ENCODE data around the gene PRKCA.
A peak's percentile ranks its signal among the peaks of the same experiment; 100 is the strongest.

Gene PRKCA

DNA sequence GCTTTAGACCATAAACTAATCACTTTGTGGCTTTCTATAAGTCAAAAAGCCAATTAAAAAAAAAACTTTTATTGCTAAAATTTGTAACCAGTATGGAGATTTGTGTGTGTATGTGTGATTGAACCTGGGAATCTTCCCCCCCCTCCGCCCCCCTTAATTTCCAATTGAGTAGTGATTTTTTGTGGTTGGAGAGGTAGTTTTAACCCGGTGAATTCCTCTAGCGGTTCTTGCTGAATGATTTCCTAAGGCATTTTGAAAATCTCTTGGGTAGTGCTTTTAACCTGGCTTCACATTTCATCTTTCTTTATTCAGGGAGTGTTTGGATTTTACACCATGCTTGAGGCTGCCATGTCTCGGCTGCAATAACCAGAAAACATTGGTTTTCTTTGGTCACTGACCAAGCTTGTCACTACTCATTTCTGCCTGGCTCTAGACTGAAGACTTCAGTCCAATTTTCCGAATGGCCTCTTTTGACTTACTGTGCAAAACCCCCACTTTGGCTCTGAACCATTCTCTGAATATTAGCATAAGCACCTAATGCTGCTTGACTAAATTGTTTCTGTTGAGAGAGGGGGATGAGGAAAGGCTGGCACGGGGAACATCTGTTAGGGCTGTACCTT, 35.6 kb downstream of the PRKCA start:
- TF ChIP-seq PPARA (CRISPR knock-in tag; IDR thresholded peaks at IDR 0.05; ENCODE audit: borderline replicate concordance) (no peak), BACH2 (CRISPR knock-in tag; IDR thresholded peaks at IDR 0.05; ENCODE audit: borderline replicate concordance) (no peak), ZFP3 (CRISPR knock-in tag; IDR thresholded peaks at IDR 0.05) (no peak), ARNTL (CRISPR knock-in tag; IDR thresholded peaks at IDR 0.05; ENCODE audit: borderline replicate concordance, low read depth) (no peak), ESRRG (CRISPR knock-in tag; IDR thresholded peaks at IDR 0.05) (no peak), SNAI2 (CRISPR knock-in tag; IDR thresholded peaks at IDR 0.05) (no peak), OSR1 (CRISPR knock-in tag; IDR thresholded peaks at IDR 0.05) (no peak), ZNF8 (CRISPR knock-in tag; IDR thresholded peaks at IDR 0.05) (no peak), ISL1 (CRISPR knock-in tag; IDR thresholded peaks at IDR 0.05) (no peak), ZC3H10 (CRISPR knock-in tag; IDR thresholded peaks at IDR 0.05) (no peak), GLIS3 (CRISPR knock-in tag; IDR thresholded peaks at IDR 0.05) (no peak), TCF4 (CRISPR knock-in tag; IDR thresholded peaks at IDR 0.05; ENCODE audit: borderline replicate concordance) (no peak), ZNF565 (CRISPR knock-in tag; conservative IDR thresholded peaks at IDR 0.05; ENCODE audit: low read depth) (no peak)
- TF ChIP-seq, protein P1, sequence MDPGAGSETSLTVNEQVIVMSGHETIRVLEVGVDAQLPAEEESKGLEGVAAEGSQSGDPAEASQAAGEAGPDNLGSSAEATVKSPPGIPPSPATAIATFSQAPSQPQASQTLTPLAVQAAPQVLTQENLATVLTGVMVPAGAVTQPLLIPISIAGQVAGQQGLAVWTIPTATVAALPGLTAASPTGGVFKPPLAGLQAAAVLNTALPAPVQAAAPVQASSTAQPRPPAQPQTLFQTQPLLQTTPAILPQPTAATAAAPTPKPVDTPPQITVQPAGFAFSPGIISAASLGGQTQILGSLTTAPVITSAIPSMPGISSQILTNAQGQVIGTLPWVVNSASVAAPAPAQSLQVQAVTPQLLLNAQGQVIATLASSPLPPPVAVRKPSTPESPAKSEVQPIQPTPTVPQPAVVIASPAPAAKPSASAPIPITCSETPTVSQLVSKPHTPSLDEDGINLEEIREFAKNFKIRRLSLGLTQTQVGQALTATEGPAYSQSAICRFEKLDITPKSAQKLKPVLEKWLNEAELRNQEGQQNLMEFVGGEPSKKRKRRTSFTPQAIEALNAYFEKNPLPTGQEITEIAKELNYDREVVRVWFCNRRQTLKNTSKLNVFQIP (CRISPR knock-in tag; IDR thresholded peaks at IDR 0.05; ENCODE audit: borderline replicate concordance, low read depth) = no peak
- TF ChIP-seq, protein P2, sequence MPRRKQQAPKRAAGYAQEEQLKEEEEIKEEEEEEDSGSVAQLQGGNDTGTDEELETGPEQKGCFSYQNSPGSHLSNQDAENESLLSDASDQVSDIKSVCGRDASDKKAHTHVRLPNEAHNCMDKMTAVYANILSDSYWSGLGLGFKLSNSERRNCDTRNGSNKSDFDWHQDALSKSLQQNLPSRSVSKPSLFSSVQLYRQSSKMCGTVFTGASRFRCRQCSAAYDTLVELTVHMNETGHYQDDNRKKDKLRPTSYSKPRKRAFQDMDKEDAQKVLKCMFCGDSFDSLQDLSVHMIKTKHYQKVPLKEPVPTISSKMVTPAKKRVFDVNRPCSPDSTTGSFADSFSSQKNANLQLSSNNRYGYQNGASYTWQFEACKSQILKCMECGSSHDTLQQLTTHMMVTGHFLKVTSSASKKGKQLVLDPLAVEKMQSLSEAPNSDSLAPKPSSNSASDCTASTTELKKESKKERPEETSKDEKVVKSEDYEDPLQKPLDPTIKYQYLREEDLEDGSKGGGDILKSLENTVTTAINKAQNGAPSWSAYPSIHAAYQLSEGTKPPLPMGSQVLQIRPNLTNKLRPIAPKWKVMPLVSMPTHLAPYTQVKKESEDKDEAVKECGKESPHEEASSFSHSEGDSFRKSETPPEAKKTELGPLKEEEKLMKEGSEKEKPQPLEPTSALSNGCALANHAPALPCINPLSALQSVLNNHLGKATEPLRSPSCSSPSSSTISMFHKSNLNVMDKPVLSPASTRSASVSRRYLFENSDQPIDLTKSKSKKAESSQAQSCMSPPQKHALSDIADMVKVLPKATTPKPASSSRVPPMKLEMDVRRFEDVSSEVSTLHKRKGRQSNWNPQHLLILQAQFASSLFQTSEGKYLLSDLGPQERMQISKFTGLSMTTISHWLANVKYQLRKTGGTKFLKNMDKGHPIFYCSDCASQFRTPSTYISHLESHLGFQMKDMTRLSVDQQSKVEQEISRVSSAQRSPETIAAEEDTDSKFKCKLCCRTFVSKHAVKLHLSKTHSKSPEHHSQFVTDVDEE (CRISPR knock-in tag; IDR thresholded peaks at IDR 0.05) = no peak
- TF ChIP-seq, protein P3, sequence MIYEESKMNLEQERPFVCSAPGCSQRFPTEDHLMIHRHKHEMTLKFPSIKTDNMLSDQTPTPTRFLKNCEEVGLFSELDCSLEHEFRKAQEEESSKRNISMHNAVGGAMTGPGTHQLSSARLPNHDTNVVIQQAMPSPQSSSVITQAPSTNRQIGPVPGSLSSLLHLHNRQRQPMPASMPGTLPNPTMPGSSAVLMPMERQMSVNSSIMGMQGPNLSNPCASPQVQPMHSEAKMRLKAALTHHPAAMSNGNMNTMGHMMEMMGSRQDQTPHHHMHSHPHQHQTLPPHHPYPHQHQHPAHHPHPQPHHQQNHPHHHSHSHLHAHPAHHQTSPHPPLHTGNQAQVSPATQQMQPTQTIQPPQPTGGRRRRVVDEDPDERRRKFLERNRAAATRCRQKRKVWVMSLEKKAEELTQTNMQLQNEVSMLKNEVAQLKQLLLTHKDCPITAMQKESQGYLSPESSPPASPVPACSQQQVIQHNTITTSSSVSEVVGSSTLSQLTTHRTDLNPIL (CRISPR knock-in tag; IDR thresholded peaks at IDR 0.05; ENCODE audit: low read depth) = no peak
- ATAC-seq = peak; percentile 13; the same call in 2 of the 3 replicates

DNA sequence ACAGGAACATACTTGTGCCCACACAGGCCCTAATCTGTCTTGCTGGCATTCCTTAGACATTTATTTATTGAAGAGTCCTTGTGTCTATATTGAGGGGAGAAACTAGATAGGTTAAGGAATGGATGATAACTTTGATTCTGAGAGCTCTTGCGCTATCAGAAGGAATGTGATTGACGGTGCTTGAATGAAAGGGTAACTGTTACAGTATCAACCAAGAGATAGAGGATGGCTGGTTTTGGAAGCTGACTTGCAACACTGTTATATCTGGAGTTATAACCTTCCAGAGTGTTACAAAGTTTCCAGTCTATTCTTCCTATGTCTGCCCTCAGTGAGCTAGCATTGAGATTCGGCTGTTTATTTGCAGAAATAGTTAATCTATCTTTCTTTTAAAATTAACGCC, 36.5 kb downstream of the PRKCA start:
- peak; percentile 14; the same call in 1 of the 3 replicates for ATAC-seq
- no peak for TF ChIP-seq GLIS3 (CRISPR knock-in tag; IDR thresholded peaks at IDR 0.05)
- TF ChIP-seq CSDC2 (CRISPR knock-in tag; IDR thresholded peaks at IDR 0.05) = no peak
- TF ChIP-seq, protein P1 (CRISPR knock-in tag; IDR thresholded peaks at IDR 0.05; ENCODE audit: borderline replicate concordance, low read depth) = no peak
- TF ChIP-seq, protein P3 (CRISPR knock-in tag; IDR thresholded peaks at IDR 0.05; ENCODE audit: low read depth) = no peak
- no peak for TF ChIP-seq SNAI2 (CRISPR knock-in tag; IDR thresholded peaks at IDR 0.05)
- no peak for TF ChIP-seq BACH2 (CRISPR knock-in tag; IDR thresholded peaks at IDR 0.05; ENCODE audit: borderline replicate concordance)
- TF ChIP-seq ZNF70 (CRISPR knock-in tag; IDR thresholded peaks at IDR 0.05) = no peak
- no peak for TF ChIP-seq ZNF8 (CRISPR knock-in tag; IDR thresholded peaks at IDR 0.05)
- no peak for TF ChIP-seq TCF4 (CRISPR knock-in tag; IDR thresholded peaks at IDR 0.05; ENCODE audit: borderline replicate concordance)
- no peak for TF ChIP-seq ISL1 (CRISPR knock-in tag; IDR thresholded peaks at IDR 0.05)
- no peak for TF ChIP-seq ZC3H10 (CRISPR knock-in tag; IDR thresholded peaks at IDR 0.05)
- no peak for TF ChIP-seq RARB (CRISPR knock-in tag; IDR thresholded peaks at IDR 0.05)
- TF ChIP-seq OSR1 (CRISPR knock-in tag; IDR thresholded peaks at IDR 0.05) = no peak

DNA sequence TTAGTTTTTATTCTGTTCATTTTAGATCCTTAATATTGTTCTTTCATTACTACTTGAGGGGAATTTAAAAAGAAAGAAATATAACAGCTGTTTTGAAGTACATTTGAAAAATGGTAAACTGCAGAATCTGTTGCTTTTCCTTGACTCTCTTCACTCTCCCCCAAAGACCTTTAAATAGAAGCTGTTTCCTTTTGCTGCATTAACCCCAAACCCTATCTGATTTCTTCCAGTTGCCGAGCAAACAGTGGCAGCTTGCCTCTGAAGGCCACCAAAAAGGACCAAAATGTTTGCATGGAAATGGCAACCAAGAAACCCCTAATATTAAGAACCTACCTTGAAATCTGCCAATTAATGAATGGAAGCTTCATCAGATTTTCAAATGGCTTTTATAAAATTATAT, 37.1 kb downstream of the PRKCA start:
- no peak for TF ChIP-seq ZNF565 (CRISPR knock-in tag; conservative IDR thresholded peaks at IDR 0.05; ENCODE audit: low read depth)
- TF ChIP-seq, protein P4, sequence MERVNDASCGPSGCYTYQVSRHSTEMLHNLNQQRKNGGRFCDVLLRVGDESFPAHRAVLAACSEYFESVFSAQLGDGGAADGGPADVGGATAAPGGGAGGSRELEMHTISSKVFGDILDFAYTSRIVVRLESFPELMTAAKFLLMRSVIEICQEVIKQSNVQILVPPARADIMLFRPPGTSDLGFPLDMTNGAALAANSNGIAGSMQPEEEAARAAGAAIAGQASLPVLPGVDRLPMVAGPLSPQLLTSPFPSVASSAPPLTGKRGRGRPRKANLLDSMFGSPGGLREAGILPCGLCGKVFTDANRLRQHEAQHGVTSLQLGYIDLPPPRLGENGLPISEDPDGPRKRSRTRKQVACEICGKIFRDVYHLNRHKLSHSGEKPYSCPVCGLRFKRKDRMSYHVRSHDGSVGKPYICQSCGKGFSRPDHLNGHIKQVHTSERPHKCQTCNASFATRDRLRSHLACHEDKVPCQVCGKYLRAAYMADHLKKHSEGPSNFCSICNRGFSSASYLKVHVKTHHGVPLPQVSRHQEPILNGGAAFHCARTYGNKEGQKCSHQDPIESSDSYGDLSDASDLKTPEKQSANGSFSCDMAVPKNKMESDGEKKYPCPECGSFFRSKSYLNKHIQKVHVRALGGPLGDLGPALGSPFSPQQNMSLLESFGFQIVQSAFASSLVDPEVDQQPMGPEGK (CRISPR knock-in tag; IDR thresholded peaks at IDR 0.05; ENCODE audit: borderline replicate concordance) = no peak
- no peak for TF ChIP-seq TOX (CRISPR knock-in tag; IDR thresholded peaks at IDR 0.05; ENCODE audit: borderline replicate concordance)
- no peak for TF ChIP-seq ZNF8 (CRISPR knock-in tag; IDR thresholded peaks at IDR 0.05)
- no peak for TF ChIP-seq GLIS3 (CRISPR knock-in tag; IDR thresholded peaks at IDR 0.05)
- no peak for TF ChIP-seq ESRRG (CRISPR knock-in tag; IDR thresholded peaks at IDR 0.05)
- no peak for TF ChIP-seq SNAI2 (CRISPR knock-in tag; IDR thresholded peaks at IDR 0.05)
- TF ChIP-seq, protein P2 (CRISPR knock-in tag; IDR thresholded peaks at IDR 0.05) = no peak
- ATAC-seq = no peak
